HEK293T (cell line): ENCODE measurements around the gene UBE2S.

Experiments used
- ARNT ChIP-seq: fragments of 450-650 bp; IDR thresholded peaks from 2 replicates; pipeline ENCODE4 v1.6.1; 2017; ENCODE audit warnings: mild to moderate bottlenecking
- BHLHE40 ChIP-seq: fragments of 450-650 bp; IDR thresholded peaks from 2 replicates; pipeline ENCODE4 v1.6.1; 2016; ENCODE audit warnings: mild to moderate bottlenecking, moderate library complexity, borderline replicate concordance
- CTBP1 ChIP-seq: fragments of 450-650 bp; IDR thresholded peaks from 2 replicates; pipeline ENCODE4 v1.6.1; 2016; ENCODE audit warnings: borderline replicate concordance
- FOXA1 ChIP-seq: fragments of 450-650 bp; IDR thresholded peaks from 2 replicates; pipeline ENCODE4 v1.6.1; 2016; ENCODE audit warnings: mild to moderate bottlenecking
- FOXM1 ChIP-seq: fragments of 450-650 bp; IDR thresholded peaks from 2 replicates; pipeline ENCODE4 v1.6.1; 2017; ENCODE audit warnings: mild to moderate bottlenecking, borderline replicate concordance
- HDGF ChIP-seq: fragments of 450-650 bp; IDR thresholded peaks from 2 replicates; pipeline ENCODE4 v1.6.1; 2017; ENCODE audit warnings: antibody characterized with exemption, borderline replicate concordance
- L3MBTL2 ChIP-seq: fragments of 450-650 bp; conservative IDR thresholded peaks from 2 replicates; pipeline ENCODE4 v1.6.1; 2016; ENCODE audit warnings: mild to moderate bottlenecking
- NFRKB ChIP-seq: fragments of 450-650 bp; IDR thresholded peaks from 2 replicates; pipeline ENCODE4 v1.6.1; 2016; ENCODE audit warnings: mild to moderate bottlenecking, moderate library complexity
- PKNOX1 ChIP-seq: fragments of 450-650 bp; IDR thresholded peaks from 2 replicates; pipeline ENCODE4 v1.6.1; 2016
- SP1 ChIP-seq: fragments of 450-650 bp; IDR thresholded peaks from 2 replicates; pipeline ENCODE4 v1.6.1; 2017
- SUZ12 ChIP-seq: fragments of 450-650 bp; IDR thresholded peaks from 2 replicates; pipeline ENCODE4 v1.6.1; 2016; ENCODE audit warnings: mild to moderate bottlenecking
- TARDBP ChIP-seq: fragments of 450-650 bp; IDR thresholded peaks from 2 replicates; pipeline ENCODE4 v1.6.1; 2016
- ZNF384 ChIP-seq: fragments of 450-650 bp; IDR thresholded peaks from 2 replicates; pipeline ENCODE4 v1.6.1; 2016

GRCh38 chr19:55377356-55378131, 30.0 kb downstream of the UBE2S start:
- TF ChIP-seq L3MBTL2 (no peak), CTBP1 (no peak), BHLHE40 (no peak), HDGF (no peak), FOXA1 (no peak), PKNOX1 (no peak), FOXM1 (no peak), ARNT (no peak), TARDBP (no peak), SUZ12 (no peak), SP1 (no peak), ZNF384 (no peak), NFRKB (no peak)
